Left cardiac atrium (tissue), 2 donors: ENCODE measurements around the gene GLYR1. TPM values are rescaled to one million over a fixed set of nuclear protein-coding genes. Genes with fewer than 3 reads are reported as not detected.

Source experiments
- total RNA-seq, 2 donors: library from RNA; stranded (reverse); fragmentation: NEBNext Ultra II Directional; extraction: Animal tissue kit (Norgen Biotek cat#: 25700); gene quantifications; one replicate each; pipeline ENCODE4 v1.2.1, GENCODE V29; 2021
- donor health status: DM: no; HTN: yes; CAD: no; lungs with severe emphysema.
- donor health status: DM: yes; HTN: yes; CAD: no.

GLYR1 gene
- total RNA-seq, 2 donors from 2014 or later, result 65.2 to 78.2 TPM

Other genes starting within 250 kb of the GLYR1 start
- 10 to 100 TPM; 19.6 to 20.0 TPM for gene UBALD1, start 232.4 kb downstream of the GLYR1 start, total RNA-seq
- 10 to 100 TPM; 33.1 to 44.6 TPM for gene MGRN1, start 222.5 kb downstream of the GLYR1 start, total RNA-seq
- 10 to 100 TPM; 39.1 to 41.0 TPM for gene NUDT16L1, start 153.7 kb downstream of the GLYR1 start, total RNA-seq
- gene ANKS3, start 113.0 kb downstream of the GLYR1 start, total RNA-seq, result 10 to 100 TPM; 11.0 to 11.6 TPM
- gene DNAAF8, start 112.8 kb downstream of the GLYR1 start, total RNA-seq, result under 1 TPM; 0.52 to 0.85 TPM
- gene ZNF500, start 80.1 kb downstream of the GLYR1 start, total RNA-seq, result 10 to 100 TPM in 1 of 2 donors, 1 to 10 TPM in 1; 6.3 to 10.3 TPM
- not detected for gene SEPTIN12, start 58.9 kb downstream of the GLYR1 start, total RNA-seq
- not detected for gene SMIM22, start 51.9 kb downstream of the GLYR1 start, total RNA-seq
- gene ROGDI, start 44.7 kb downstream of the GLYR1 start, total RNA-seq, result 10 to 100 TPM; 53.6 to 54.5 TPM
- gene UBN1, start 193 bp upstream of the GLYR1 start, total RNA-seq, result 10 to 100 TPM; 28.0 to 33.6 TPM
- gene PPL, start 89.9 kb upstream of the GLYR1 start, total RNA-seq, result 10 to 100 TPM in 1 of 2 donors, 1 to 10 TPM in 1; 6.1 to 15.8 TPM
- 1 to 10 TPM in 1 of 2 donors, under 1 TPM in 1; 0.58 to 2.3 TPM for gene SEC14L5, start 111.0 kb upstream of the GLYR1 start, total RNA-seq
- 1 to 10 TPM; 6.8 to 8.4 TPM for gene NAGPA, start 186.6 kb upstream of the GLYR1 start, total RNA-seq
- 10 to 100 TPM in 1 of 2 donors, 1 to 10 TPM in 1; 6.6 to 19.4 TPM for gene C16orf89, start 218.7 kb upstream of the GLYR1 start, total RNA-seq
- 10 to 100 TPM; 11.0 to 11.8 TPM for gene ALG1, start 224.6 kb upstream of the GLYR1 start, total RNA-seq